Umbilical cord (tissue), 2 donors: ENCODE data around the gene RPL22. TPM values are rescaled to one million over a fixed set of nuclear protein-coding genes. Genes with fewer than 3 reads are reported as not detected.
"Not testable (repeated sequence)": the region's sequence is repeated elsewhere in the genome, so short reads cannot be mapped to it uniquely, and the experiment has no call there.

Source experiments
- DNase-seq: peaks from one replicate; pipeline ENCODE4 v3.0.0-alpha.2; 2015; ENCODE audit warnings: low spot score
- total RNA-seq: library from RNA; depleted of rRNA; stranded (reverse); fragments of >200 nt; gene quantifications from one replicate; pipeline ENCODE4 v1.2.3, GENCODE V29; 2014; ENCODE audit warnings: low replicate concordance; ENCODE audit not compliant: insufficient read depth

The RPL22 gene
- total RNA-seq, 1 donor from 2014 or later: 196 TPM

GRCh38 chr1:6234502-6235295, 35.3 kb upstream of the RPL22 start:
- DNase-seq: no peak

- DNase-seq: no peak
Observed at GRCh38 chr1:6233376-6233775, 34.0 kb upstream of the RPL22 start.

DNA sequence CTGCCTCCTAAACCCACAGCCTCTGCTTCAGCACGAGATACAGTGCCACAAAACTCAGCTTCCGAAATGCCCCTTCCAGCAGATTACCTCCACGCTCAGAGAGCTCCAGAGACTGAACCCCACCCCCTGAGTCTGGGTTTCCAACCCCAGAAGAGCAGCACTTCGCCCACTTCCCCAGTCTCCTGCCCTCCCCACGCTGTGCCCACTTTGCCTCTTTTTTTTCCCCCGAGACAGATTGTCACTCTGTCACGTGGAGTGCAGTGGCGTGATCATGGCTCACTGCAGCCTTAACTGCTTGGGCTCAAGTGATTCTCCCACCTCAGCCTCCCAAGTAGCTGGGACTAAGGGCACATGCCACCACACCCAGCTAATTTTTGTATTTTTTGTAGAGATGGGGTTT, 26.3 kb upstream of the RPL22 start:
- DNase-seq: no peak

GRCh38 chr1:6224718-6225117, 25.3 kb upstream of the RPL22 start:
- DNase-seq: no peak

- DNase-seq: no peak
Observed at GRCh38 chr1:6223617-6224016, 24.2 kb upstream of the RPL22 start.

DNA sequence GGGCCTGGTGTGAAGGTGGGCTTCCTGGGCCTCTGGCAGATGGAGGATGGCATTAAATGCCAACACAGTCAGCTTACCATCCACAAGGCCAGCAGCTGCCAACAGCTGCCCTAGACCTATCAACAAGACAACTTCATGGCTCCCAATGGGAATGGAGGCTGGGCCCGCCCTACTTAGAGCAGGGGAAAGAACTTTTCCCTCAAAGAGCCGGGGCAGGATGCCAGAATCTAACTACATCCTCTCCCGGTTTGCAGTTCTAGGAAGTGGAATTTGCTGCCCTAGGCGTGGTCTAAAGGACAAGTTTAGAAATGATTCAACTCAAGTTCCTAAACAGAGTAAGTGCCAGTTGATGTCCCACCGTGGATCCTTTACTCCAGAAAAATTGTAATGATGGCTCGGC, 23.2 kb upstream of the RPL22 start:
- no peak for DNase-seq

- DNase-seq: no peak
Observed at GRCh38 chr1:6221210-6221784, 21.9 kb upstream of the RPL22 start.

GRCh38 chr1:6220236-6220635, 20.8 kb upstream of the RPL22 start:
- no peak for DNase-seq

DNA sequence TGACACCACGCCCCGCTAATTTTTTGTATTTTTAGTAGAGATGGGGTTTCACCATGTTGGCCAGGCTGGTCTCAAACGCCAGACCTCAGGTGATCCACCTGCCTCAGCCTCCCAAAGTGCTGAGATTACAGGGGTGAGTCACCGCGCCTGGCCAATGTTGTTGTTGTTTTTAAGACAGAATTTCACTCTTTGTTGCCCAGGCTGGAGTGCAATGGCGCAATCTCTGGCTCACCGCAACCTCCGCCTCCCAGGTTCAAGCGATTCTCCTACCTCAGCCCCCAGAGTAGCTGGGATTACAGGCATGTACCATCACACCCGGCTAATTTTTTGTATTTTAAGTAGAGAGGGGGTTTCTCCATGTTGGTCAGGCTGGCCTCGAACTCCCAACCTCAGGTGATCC, 20.2 kb upstream of the RPL22 start:
- not testable (repeated sequence) for DNase-seq

- no peak for DNase-seq
Observed at GRCh38 chr1:6218375-6219164, 19.2 kb upstream of the RPL22 start.

DNA sequence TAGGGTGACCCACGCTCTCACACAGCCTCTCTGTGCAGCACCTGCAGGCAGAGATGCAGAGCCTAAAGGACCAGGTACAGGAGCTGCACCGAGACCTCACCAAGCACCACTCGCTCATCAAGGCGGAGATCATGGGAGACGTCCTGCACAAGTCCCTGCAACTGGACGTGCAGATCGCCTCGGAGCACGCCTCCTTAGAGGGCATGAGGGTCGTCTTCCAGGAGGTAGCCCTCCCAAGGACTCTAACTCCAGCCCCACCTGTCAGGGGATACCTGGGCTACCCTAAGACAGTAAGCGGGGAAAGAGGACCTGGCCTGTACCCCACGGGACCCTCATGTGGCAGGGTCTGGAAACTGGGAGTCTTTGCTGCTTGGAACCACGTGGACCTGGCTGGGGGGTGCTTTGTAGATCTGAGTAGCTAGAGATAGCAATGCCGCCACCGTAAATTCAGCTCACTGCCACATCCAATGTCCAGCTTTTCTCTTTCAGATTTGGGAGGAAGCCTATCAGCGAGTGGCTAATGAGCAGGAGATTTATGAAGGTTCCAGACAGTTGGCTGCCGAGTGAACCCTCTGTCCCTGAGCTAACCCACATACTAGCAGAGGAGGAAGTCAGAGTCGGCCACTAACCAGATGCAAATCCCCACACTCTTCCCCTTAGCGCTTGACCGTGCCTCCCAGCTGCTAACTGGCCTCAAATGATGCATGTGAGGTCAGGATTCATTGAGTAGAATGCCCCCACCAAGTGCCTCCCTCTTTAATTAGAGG, 13.0 kb upstream of the RPL22 start:
- no peak for DNase-seq

DNA sequence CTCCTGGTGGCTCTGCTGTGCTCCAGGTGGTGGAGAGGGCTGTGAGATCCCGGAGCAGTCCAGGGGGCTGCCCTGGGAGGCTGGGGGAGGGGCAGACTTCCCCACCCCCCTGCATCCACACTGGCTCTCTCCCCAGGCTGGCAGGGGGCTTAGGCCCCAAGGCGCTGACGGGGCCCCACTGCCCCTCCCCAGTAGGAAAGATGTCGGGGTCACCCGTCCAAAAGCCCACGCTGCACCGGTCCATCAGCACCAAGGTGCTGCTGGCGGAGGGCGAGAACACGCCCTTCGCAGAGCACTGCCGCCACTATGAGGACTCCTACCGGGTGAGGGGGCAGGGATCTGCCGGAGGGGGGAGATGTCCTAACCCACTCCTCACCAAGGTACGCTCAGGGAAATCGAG, 12.3 kb upstream of the RPL22 start:
- DNase-seq: no peak

DNA sequence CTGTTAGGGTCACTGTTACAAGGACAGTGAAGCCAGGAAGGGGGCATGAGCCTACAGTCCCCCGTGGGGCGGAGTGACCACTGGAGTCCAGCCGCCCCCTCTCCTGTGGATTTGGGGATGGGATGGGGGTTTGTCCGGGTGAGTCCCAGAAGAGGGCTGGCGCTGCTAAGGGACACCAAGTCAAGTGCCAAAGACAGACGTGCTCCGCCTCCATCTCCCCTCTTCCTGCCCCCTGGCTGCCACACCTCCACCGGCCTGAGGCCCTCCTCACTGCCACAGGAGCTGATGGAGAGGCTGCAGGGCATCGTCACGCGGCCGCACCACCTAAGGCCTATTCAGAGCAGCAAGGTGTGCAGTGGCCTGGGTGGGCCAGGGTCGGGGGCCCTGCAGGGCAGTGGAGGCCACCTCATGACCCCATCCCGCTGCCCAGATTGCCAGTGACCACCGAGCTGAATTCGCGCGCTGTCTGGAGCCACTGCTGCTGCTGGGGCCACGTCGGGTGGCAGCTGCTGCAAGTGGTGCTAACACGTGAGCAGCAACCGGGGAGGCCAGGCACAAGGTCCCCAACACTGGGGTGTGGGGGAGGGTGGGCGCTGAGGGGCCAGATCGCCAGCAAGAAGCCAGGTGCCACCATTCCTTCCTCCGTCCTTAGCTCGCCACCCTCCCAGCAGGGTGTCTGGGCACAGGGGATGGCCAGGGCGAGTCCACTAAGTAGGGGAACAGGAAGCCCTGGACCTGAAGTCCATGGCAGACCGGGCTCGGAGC, 11.4 kb upstream of the RPL22 start:
- DNase-seq: no peak

GRCh38 chr1:6209661-6210580, 10.5 kb upstream of the RPL22 start:
- no peak for DNase-seq

DNA sequence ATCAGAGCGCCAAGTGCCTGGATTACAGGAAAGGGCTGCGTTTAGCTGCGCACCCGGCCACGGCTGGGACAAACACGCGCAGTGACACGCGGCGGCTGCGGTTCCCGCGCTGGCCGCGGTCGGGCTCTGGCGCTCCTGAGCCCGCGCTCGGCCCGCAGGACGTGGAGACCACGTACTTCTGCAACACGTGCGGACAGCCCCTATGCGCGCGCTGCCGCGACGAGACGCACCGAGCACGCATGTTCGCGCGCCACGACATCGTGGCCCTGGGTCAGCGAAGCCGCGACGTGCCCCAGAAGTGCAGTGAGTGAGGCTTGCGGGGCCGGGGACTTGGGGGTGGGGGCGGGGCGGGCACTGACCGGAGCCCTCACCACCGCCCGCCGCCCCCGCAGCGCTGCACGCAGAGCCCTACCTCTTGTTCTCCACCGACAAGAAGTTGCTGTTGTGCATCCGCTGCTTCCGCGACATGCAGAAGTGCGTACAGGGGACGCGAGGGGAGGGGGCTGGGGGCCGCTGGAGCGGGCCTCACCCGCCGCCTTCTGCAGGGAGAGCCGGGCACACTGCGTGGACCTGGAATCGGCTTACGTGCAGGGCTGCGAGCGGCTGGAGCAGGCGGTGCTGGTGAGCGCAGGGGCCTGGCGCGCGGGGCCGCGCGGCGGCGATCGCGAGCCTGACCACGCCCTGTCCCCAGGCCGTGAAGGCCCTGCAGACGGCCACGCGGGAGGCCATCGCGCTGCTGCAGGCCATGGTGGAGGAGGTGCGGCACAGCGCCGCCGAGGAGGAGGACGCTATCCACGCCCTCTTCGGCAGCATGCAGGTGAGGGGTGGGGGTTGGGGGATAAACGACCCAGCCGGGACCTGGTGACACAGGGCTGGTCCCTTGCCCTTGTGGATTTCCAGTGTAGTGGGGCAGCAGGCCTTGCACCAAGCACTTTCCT, 9.6 kb upstream of the RPL22 start:
- DNase-seq: peak; percentile 28

DNA sequence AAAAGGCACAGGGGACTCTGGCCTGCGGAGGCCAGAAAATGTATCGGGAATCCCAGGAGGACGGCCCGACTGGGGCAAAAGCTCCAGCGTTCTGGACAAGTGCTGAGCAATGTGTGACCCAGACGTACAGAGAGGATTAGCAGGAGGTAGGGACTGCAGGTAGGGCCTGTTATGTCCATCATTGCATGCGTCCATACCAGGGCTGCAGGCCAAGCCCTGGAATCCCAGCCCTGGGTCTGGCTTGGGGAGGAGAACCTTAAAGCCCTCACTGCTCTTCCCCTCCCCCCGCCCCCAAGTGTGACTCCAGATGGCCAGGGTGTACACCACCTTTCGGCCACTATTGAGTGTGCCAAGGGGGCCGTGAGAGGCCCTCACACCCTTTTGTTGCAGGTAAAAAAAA, 8.5 kb upstream of the RPL22 start:
- no peak for DNase-seq

DNA sequence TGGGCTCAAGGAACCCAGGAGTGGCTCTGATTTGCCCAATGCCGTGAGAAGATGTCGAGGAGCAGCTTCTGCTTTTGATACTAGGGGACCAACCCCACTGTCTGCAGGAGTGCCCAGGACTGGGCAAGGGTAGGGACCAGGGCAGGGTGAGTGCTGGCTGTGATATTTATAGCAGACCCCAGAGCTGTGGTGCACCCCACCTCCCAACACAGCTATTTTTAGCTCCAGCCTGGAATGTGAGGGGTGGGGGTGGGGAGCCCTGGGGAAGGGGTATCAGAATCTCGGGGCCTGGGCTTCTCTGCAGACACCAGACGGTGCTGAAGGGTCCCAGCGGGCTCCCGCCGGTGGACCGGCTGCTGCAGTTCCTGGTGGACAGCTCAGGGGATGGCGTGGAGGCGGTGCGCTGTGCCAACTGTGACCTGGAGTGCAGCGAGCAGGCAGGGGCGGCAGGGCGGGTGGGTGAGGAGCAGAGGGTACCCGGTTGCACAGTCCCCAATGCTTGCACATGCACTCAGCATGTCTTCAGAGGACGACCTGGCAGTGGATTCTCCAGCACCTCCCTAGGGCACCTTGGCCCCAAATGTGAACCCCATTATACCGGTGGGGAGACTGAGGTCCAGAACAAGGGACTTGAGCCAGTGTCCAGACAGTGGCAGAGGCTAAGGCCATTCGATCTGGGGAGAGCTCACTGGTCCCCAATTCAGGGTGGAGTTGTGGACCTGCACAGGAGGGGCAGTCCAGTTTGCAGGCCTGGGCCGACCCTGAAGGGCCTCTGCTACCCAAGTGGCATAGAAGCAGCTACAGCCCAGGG, 7.9 kb upstream of the RPL22 start:
- DNase-seq: no peak

GRCh38 chr1:6206520-6206855, 7.1 kb upstream of the RPL22 start:
- DNase-seq: no peak
